ENCODE measurements around the gene IL17C.
"Not testable (repeated sequence)": the region's sequence is repeated elsewhere in the genome, so short reads cannot be mapped to it uniquely, and the experiment has no call there.

The IL17C gene

GRCh38 chr16:88662843-88663606 lies 24.7 kb downstream of the IL17C start, which contains the start of gene MVD:
TSS of gene MVD (minus strand) at chr16:88663091. CDS start at chr16:88663080, 11 bp downstream.
- DNase-seq, result peak; percentile 92

- DNase-seq, result no peak
Measured at GRCh38 chr16:88665148-88665547, 26.8 kb downstream of the IL17C start.

DNA sequence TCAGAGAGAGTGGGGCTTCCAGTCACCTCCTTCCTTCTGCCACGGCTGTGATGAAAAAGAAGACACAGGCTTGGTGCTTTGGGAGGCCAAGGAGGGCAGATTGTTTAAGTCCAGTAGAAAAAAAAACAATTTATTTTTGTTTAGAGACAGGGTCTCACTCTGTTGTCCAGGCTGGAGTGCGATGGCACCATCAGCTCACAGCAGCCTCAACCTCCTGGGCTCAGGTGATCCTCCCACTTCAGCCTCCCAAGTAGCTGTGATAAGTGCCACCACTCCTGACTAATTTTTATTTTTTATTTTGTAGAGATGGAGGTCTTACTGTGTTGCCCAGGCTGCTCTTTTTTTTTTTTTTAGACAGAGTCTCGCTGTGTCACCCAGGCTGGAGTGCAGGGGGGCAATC lies 27.2 kb downstream of the IL17C start:
- no peak for DNase-seq

GRCh38 chr16:88667461-88667860 lies 29.1 kb downstream of the IL17C start:
- no peak for DNase-seq

GRCh38 chr16:88669493-88669892 lies 31.1 kb downstream of the IL17C start:
- DNase-seq, result not testable (repeated sequence)

DNA sequence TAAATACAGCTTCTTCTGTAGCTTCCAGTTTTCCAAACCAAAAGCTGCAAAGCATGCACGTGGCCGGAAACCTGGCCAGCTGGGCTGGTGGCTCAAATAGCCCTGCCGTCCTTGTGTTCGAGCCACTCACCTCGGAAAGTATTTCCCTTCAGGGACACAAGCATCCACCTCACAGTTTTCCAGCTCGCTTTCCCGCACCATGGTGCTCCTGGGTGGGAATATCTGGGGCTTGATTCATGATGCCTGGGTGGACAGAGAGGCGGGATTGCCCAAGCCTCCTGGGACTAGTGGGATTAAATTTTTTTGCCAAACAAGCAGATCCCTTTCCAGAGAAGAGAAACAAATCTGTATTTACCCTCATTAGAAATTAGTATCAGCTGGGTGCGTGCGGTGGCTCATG lies 31.6 kb downstream of the IL17C start:
- DNase-seq, result no peak

DNA sequence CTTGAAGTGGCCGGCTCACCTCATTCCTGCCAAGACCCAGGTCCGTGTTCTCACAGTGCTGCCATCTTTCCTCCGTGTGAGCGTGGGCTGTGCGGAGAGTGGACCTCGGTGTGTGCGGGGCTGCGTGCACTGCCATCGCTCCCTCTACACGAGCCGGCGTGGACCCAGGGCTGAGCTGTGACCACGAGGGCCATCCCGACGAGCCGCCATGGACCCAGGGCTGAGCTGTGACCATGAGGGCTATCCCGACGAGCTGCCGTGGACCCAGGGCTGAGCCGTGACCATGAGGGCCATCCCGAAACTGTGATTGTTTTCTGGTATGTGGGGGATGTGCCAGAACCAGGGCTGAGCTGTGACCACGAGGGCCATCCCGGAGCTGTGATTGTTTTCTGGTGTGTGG lies 33.4 kb downstream of the IL17C start:
- no peak for DNase-seq

DNA sequence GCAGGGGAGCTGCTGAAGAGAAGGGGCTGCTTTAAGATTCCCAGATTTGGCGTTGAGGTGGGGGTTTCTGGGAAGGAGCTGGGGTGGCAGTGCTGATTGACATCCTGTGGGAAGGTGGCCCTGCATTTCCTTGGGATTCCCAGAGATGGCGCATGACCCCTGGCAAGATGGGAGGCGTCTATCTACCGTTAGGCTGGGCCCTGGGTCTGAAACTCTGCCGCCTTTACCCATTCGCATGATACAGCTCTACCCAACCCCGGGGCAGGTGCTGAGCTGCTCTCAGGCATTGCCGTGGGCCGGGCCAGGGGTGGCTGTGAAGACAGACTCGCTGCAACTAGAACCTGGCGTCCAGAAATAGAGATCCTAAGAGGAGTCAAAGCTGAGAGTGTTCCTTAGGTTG lies 34.4 kb downstream of the IL17C start:
- DNase-seq, result no peak

GRCh38 chr16:88673716-88674379 lies 35.5 kb downstream of the IL17C start:
- DNase-seq, result no peak

DNA sequence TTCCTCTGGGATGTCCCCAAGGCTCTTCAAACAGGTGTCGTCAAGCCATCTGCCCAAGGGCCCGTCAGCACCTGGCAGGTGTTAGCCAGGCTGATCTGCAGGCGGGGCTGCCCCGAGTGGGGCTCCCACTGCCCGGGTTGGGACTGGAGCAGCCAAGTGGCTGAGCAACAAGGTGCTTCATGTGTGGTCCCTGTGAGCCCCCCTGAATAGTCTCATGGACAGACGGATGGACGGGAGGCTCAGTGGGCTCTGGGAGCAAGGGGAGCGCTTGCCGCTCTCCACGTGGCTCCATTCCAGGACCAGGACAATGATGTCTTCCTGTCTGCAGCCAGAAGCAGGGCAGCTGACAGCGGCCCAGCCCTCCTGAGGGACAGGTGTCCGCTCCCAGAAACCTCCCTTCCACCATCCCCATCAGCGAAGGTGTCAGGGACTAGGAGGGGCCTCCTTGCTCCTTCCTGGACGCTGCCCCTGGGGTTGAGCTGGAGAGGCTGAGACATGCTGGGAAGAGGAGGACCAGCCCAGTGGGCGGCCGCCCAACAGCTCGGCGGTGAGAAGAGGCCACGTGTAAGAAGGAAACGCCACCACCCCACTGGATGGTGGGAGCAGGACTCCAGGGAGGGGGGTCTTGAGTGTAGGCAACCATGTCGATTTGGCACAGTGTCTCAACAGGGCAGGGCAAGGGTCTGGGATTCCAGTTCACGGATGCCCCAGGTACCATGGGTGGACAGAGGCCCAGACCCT lies 38.3 kb downstream of the IL17C start:
- no peak for DNase-seq

DNA sequence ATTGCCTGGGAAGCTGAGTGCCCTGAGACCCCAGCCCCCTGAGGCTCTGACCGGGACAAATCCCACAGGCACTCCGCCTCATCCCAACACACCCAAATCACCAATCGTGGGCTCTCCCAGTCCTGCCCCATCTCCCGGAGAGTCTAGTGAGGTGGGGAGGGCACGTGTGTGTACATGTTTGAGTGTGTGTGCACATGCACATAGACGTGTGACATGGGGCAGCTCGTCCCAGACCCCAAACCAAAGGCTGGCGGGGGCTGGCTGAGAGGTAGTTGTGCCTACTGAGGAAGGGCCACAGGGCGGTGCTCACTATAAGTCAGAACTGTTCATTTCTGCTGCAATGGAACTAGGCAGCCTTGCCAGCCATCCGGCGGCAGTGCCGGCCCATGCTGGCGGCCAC lies 39.3 kb downstream of the IL17C start:
- no peak for DNase-seq

GRCh38 chr16:88678224-88678979 lies 40.0 kb downstream of the IL17C start:
- DNase-seq, result no peak

DNA sequence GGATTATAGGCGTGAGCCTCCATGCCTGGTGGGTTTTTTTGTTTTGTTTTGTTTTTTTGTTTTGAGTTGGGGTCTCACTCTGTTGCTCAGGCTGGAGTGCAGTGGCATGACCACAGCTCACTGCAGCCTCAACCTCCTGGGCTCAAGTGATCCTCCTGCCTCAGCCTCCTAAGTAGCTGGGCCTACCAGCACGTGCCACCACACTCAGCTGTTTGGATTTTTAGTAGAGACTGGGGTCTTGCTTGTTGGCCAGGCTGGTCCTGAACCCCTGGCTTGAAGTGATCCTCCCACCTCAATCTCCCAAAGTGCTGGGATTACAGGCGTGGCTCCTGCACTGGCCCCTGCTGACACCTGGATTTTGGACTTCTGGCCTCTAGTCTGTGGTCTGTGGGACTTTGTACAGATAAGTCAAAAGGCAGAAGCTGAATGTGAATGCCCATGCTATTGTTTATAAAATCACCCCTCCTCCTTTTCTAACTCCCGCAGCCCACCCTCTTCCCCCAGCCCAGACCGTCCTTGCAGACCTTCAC lies 42.2 kb downstream of the IL17C start:
- DNase-seq, result no peak

DNA sequence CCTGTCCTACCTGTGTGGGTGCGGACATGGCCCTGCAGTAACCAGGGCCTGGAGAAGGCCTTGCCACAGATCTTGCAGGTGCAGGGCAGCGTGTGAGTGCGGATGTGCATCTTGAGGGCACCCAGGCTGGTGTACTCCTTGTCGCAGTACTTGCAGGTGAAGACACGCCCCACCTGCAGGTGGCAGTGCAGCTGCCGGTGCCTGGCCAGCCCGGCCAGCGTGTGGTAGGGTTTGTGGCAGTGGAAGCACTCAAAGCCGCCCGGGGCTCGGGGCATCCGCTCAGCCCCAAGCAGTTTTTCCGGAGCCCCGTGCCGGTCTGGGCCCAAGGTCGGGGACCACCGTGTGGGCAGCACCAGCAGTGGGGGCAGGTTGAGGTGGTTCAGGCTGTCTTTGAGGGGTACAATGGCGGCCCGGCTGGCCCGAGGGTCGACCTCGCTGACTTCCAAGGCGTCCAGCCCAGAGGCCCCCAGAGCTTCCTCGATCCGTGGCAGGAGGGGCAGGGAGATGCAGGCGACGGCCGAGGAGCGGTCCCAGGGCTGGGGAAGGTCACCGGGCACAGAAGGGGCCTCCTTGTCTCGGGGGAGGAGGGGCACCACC lies 42.8 kb downstream of the IL17C start:
- no peak for DNase-seq

DNA sequence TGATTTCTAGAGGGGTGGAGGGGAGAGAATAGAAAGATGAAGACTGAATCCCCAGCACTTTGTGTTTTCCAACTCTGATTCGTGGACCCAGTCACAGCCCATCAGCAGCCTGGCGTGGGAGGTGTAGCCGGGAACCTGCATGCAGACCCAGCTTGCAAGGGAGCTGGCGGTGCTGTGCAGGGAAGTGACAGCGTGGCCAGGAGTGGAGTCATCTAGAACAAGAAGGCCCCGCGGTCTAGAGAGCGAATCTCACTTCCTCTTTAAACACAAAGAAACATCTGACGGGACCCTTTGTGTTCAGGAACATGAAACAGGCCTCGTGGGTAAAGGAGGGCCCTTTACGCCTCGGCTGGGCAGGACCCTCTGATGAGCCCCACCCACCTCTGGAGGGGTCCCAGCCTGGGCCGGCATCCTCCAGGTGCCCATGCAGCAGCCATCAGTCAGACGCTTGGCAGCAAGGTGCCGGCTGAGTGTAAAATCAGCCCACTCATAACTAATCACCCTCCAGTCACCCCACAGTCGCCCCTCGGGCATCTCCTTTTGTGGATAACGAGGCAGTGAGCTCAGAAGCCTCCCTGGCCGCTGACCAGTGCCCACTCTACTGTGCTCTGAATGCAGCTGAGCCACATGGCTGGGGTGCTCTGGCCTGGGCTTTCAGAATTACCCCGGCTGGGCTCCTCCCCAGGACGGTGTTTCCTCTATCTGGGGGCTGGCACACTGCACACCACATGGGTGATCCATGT lies 43.5 kb downstream of the IL17C start:
- DNase-seq, result no peak

DNA sequence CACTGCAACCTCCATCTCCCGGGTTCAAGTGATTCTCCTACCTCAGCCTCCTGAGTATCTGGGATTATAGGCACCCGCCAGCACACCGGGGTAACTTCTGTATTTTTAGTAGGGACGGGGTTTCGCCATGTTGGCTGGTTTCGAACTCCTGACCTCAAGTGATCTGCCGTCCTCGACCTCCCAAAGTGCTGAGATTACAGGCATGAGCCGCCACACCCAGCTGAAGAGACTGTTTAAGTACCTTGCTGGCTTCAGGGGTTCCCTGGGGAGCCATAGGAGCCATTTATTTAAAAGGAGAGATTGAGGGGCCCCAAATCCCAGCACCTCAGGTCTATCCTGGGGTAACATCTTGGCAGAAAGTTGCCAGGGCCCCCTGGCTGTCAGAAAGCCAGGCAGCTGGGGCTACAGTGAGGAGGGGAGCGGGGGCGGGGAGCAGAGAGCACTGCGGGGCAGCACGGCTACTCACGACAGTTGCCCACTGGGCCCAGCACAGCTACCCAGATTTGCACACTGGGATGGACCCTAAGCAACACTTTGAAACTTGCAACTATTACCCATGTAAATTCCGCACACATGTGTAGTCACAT lies 46.3 kb downstream of the IL17C start:
- no peak for DNase-seq

- DNase-seq, result peak; percentile 4
Measured at GRCh38 chr16:88685156-88686061, 47.0 kb downstream of the IL17C start.

- DNase-seq, result no peak
Measured at GRCh38 chr16:88686062-88686438, 47.7 kb downstream of the IL17C start.

- peak; percentile 35 for DNase-seq
Measured at GRCh38 chr16:88686439-88687253, 48.3 kb downstream of the IL17C start, which contains the start of gene SNAI3. TSS of gene SNAI3 (minus strand) at chr16:88686507. CDS start at chr16:88686406, 101 bp downstream.
